Choroid plexus epithelial cell (primary cell): ENCODE data around the gene LPP.

Experiments
- DNase-seq: peaks from one replicate; pipeline ENCODE4 v3.0.0-alpha.2; 2010; ENCODE audit warnings: low read depth
- H3K4me3 ChIP-seq: 2 replicates; pipeline ENCODE4 v1.5.1; 2011; ENCODE audit warnings: low read depth, mild to moderate bottlenecking, control low read depth, low read length, moderate library complexity
- TF ChIP-seq, protein P1 (sequence below): conservative IDR thresholded peaks from 2 replicates; pipeline ENCODE4 v1.5.1; 2011; ENCODE audit warnings: low read depth, mild to moderate bottlenecking, control low read depth, inconsistent platforms, low read length, moderate library complexity

Gene LPP

DNA sequence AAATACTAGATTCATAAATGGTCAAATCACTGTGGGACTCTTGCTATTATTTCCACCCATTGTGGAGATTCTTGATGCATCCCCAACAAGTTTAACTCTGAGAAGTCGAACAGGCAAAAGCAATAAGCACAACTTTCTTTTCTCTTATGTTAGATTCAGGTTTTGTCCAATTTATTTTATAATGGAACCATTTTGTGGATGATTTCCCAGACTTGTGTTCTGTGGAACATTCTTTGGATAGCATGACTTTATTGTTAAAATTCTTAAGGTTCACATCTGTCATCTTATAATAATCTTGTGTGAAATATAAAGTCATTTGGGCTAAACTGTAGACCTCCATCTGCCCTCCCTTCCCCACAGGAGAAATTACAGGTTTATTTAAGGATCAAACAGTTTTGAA is 213.7 kb downstream of the LPP start:
- no peak for DNase-seq
- H3K4me3 ChIP-seq = no peak overlapping the region
- TF ChIP-seq, protein P1, sequence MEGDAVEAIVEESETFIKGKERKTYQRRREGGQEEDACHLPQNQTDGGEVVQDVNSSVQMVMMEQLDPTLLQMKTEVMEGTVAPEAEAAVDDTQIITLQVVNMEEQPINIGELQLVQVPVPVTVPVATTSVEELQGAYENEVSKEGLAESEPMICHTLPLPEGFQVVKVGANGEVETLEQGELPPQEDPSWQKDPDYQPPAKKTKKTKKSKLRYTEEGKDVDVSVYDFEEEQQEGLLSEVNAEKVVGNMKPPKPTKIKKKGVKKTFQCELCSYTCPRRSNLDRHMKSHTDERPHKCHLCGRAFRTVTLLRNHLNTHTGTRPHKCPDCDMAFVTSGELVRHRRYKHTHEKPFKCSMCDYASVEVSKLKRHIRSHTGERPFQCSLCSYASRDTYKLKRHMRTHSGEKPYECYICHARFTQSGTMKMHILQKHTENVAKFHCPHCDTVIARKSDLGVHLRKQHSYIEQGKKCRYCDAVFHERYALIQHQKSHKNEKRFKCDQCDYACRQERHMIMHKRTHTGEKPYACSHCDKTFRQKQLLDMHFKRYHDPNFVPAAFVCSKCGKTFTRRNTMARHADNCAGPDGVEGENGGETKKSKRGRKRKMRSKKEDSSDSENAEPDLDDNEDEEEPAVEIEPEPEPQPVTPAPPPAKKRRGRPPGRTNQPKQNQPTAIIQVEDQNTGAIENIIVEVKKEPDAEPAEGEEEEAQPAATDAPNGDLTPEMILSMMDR = no peak

DNA sequence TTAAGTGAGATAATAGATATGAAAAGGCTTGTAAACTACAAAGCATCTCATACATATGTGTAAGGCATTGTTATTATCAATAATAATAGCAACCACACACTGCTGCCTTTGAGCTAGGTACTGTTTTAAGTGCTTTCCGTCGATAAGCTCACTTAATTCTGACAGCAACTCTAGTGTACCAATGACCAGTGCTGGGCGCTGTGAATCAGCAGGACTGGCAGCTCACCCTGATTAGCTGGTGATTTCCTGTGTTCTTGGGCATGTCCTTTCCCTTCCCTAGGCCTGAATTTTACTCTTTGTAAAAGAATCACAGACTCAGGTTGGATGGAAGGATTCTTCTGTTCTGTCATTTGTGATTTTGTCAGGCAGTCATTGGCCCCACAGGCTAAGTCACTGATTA is 215.6 kb downstream of the LPP start:
- no peak for DNase-seq
- H3K4me3 ChIP-seq = no peak overlapping the region
- TF ChIP-seq, protein P1 = no peak

DNA sequence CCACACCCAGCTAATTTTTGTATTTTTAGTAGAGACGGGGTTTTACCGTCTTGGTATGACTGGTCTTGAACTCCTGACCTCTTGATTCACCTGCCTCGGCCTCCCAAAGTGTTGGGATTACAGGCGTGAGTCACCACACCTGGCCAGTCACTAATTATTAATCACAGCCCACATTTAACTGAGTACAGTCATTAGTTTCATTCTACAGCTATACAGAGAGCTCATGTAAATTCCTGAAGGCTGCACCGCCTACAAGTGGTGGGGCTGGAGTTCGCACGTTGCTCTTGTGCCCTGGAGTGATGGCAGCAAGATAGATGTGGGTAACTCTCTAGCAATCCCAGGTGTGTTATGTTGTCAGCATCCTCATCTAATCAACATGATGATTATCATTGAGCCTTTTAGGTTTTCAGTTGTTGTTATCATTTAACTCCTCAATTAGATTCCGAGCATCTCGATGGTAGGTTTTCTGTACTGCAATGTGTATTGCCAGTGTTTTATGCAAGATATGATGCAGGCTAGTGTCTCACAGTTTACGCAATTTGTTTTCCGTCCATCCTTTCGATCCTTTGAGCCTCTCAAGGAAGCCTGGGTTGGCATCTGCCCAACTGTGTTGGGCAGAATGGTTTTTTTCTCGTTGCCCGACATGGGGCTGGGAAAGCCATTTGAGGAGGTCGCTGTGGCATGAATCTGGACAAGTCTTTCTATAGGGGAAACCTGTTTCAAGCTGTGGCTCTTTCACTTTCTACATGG is 216.3 kb downstream of the LPP start:
- TF ChIP-seq, protein P1 = no peak
- no peak overlapping the region for H3K4me3 ChIP-seq
- DNase-seq = no peak

DNA sequence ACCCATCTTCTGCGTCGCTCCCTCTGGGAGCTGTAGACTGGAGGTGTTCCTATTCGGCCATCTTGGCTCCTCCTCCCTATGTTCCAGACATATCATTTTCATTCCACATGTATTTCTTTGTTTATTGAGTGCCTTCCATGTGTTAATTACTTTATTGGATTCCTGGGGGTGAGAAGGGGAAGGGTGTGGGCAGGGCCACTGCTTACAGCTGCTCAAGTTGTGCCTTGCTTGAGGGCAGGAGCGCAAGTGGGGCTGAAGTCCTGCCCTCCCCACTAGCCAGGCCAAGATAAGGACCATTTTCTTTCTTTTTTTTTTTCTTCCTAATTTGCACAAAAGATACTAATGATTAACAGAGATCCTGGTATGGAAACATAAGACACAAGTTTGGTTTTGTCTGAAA is 224.8 kb downstream of the LPP start:
- no peak for DNase-seq
- TF ChIP-seq, protein P1 = no peak
- no peak overlapping the region for H3K4me3 ChIP-seq

DNA sequence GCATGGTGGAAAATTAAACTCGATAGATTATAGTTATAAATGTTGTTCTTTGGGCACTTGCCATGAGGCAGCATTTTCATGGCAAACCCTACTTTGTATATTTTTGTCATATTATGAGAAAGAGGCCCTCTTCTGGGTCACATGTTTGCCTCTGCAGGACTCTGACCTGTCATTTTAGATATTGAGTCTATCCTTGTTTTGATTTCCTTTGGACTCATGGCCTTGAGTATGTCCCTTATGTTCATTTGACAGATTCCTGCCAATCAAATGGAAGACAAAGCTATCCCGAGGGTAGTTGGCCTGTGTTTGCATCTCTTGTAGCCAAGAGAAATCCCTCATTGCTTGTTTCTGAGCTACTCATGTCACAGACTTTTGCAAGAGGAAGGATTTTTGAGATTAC is 226.3 kb downstream of the LPP start:
- TF ChIP-seq, protein P1 = no peak
- DNase-seq = no peak
- no peak overlapping the region for H3K4me3 ChIP-seq

DNA sequence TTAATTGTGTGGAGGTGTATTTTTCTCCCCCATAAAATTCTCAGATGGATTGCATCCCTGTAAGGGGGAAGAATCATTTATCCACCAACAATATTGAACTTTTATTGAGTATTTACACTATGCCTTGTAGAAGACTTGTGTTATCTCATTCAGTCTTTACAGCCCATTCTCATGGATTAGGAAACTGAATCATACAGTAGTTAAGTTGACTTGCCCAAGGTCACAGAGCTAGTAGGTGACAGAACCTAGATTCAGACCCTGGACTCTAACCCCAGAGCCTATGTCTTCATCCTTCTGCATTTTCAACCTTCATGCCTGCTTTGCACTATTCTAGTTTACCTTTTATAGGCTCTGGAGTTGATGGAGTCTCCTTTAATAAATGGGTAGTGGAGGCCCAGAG is 226.8 kb downstream of the LPP start:
- no peak overlapping the region for H3K4me3 ChIP-seq
- TF ChIP-seq, protein P1 = no peak
- no peak for DNase-seq

DNA sequence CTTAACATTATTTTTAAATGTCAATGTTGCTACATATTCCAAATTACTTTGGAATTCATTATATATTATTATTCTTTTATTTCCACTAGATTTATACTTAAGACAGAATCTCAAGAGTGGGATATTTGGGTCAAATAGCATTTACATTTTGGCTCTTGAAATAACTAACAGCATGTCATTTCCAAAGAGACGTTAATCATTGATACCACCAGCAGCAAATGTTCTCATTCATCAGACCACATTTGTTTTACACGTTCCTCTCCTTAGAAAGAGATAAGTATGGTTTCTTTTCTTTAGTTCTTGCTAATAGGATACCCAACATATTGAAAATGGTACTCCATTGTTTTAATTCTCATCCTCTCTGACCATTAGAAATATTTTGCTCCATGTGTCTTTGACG is 229.8 kb downstream of the LPP start:
- TF ChIP-seq, protein P1 = no peak
- H3K4me3 ChIP-seq = no peak overlapping the region
- no peak for DNase-seq
